Amygdala (tissue), 56 donors: ENCODE data around the gene CST4.
A peak's percentile ranks its signal among the peaks of the same experiment; 100 is the strongest.
"Not testable (repeated sequence)": the region's sequence is repeated elsewhere in the genome, so short reads cannot be mapped to it uniquely, and the experiment has no call there.

Experiments used
- DNase-seq, 56 donors: peaks; one replicate each; lab custom pipeline; 2025; lab: John Stamatoyannopoulos, UW

The CST4 gene

GRCh38 chr20:23688684-23689398 lies at the start of gene CST4:
TSS of gene CST4 (minus strand) at chr20:23689038. CDS start at chr20:23688969, 69 bp downstream.
- not testable (repeated sequence) for DNase-seq

GRCh38 chr20:23735391-23735790 lies 46.6 kb upstream of the CST4 start:
- DNase-seq: not testable (repeated sequence)

DNA sequence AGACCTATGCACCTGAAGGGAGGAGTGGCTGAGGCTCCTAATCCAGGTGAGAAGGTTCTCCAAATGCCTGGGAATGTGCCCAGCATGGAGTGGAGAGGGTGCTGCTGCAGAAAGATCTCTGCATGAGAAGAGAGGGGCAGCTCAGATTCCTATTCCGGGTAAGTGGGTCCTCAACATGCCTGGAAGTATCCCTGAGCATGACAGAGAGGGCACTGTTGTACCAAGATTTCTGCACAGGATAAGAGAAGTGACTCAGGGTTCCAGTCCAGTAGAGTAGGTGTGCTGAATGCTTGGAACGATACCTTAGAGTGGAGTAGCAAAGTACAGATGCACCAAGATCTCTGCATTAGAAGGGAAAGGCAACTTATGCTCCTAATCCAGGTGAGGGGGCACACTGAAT lies 46.1 kb upstream of the CST4 start:
- not testable (repeated sequence) for DNase-seq

DNA sequence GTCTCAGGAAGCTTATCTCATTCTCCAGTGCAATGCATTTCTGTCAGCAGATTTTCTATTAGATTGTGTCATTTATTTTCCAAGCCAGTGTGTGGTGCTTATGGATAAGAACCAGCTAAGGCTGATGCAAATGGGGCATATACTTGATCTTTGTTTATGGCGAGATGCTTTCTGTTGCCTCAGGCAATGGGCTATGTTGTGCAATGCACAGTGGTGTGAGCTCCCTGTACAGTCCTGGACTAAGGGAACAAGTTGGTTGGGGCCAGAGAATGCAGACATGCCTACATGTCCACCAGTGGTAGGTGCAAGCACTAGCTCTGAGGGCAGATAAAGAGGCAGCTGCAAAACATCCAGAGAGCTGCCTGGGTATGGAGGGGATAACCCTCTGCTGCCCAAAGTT lies 45.6 kb upstream of the CST4 start:
- not testable (repeated sequence) for DNase-seq

DNA sequence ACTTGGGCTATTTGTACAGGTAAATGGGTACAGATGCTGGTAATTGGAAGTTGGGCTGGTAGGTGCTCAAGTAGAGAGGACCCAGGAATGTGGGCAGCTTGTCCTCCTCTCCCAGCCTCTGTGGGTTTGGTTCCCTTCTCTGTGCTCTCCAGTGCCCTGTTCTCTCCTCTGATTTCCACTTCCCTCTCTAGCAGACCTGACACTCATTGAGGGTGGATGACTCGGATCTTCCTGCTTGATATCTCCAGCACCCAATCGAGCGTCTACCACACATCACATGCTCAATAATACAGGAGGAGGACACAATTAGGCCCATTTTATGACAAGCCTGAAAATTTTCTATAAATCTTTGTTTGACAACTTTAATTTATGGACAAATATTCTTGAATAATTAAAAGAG lies 38.2 kb upstream of the CST4 start:
- no peak for DNase-seq

DNA sequence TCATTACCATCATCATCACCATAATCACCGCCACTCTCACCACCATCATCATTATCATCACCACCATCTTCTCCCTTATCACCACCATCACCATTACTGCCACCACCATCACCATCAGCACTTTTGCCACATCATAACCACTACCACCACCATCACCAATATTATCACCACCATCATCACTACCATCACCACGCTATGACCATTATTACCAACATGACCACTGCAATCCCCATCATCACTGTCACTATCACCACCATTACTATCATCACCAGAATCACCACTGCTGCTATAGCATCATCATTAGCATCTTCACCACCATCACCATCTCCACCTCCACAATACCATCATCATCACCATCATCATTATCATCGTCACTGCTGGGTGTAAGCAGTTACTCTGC lies 36.3 kb upstream of the CST4 start:
- no peak for DNase-seq

GRCh38 chr20:23723659-23724307 lies 34.9 kb upstream of the CST4 start:
- DNase-seq: peak in 2 of 56 donors; percentile 3 to 11

GRCh38 chr20:23722851-23723250 lies 34.0 kb upstream of the CST4 start:
- DNase-seq: not testable (repeated sequence)

GRCh38 chr20:23721962-23722361 lies 33.1 kb upstream of the CST4 start:
- DNase-seq: no peak

- DNase-seq: not testable (repeated sequence)
These were observed 30.5 kb upstream of the CST4 start for GRCh38 chr20:23719351-23719750.

DNA sequence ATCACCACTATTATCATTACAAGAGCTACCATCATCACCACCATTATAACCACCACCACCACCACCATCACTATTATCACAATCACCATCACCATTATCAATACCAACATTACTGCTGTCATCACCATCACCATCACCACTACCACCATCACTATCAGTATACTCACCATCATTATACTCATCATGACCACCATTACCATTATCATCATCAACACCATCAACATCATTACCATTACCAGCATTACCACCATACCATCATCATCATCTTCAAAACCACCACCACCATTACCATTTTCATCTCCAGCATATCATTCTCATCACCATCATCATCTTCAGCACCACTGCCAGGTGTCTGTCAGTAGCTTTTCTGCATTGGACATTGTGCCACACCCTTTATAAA lies 22.9 kb upstream of the CST4 start:
- DNase-seq: not testable (repeated sequence)

DNA sequence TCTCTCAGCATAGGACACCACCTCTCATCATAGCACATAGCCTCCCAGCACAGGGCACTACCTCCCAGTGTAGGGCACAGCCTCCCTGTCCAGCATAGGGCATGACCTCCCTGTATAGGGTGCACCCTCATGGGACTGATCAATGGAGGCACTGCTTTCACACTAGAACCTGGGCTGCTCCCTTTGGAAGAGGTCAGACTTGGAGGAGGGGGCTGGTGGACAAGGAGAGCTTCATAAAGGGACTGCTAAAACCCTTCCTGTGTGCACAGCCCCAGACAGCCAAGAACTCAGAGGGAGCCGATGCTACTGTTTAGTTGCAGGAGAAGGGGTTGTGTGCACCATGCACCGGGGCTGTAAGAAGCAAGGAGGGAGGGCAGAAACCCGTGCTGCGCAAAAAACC lies 21.9 kb upstream of the CST4 start:
- DNase-seq: no peak

DNA sequence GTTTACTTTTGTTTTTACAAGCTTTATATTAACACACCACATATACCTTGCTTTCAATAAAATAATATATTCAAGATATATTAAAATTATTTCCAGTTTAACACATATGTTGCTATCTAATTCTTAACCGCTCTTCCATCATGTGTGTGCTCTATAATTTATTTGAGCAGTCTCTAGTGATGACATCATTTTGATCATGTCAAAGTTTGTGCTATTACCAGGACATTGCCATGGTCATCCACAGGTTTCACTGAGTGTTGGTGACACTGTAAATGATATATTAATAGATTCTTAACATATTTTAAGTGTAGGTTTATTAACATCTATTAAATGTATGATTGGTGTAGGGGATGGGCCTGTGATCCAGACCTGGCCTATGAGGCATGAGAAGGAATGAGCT lies 17.1 kb upstream of the CST4 start:
- no peak for DNase-seq

GRCh38 chr20:23702021-23702420 lies 13.2 kb upstream of the CST4 start:
- DNase-seq: no peak

GRCh38 chr20:23700931-23701330 lies 12.1 kb upstream of the CST4 start:
- no peak for DNase-seq

DNA sequence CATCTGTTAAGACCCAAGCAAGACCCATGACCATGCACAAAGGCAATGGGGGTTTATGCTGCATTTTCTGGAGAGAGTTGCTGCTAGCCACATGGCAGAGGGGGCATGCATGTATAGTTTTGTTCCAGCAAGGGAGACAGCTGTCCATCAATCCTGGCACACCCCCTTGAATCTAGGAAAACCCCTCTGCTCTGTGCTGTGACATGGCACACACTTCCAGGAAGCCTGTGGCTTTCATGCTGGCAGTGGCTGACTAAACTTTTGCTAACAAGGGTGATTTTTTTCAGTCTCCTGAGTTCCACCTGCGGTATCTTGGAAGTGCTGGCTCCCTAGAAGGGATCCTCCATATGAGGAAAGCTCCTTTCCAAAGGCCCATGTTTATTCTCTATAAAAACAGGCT lies 9.1 kb upstream of the CST4 start:
- DNase-seq: no peak

- DNase-seq: not testable (repeated sequence)
These were observed 6.2 kb upstream of the CST4 start for GRCh38 chr20:23695068-23695395.

- not testable (repeated sequence) for DNase-seq
These were observed 5.6 kb upstream of the CST4 start for GRCh38 chr20:23694178-23695067.

GRCh38 chr20:23692725-23693619 lies 4.1 kb upstream of the CST4 start:
- not testable (repeated sequence) for DNase-seq

GRCh38 chr20:23691675-23692074 lies 2.8 kb upstream of the CST4 start:
- DNase-seq: no peak
